ENCODE data around the gene HMCN2. TPM values are rescaled to one million over a fixed set of nuclear protein-coding genes. Genes with fewer than 3 reads are reported as not detected.

HMCN2 gene
- total RNA-seq, 1 donor from 2014 or later = 9.3 TPM

- Mint-ChIP-seq H3K4me3 (ENCODE audit: unreplicated experiment) (no peak overlapping the region), H3K36me3 (ENCODE audit: unreplicated experiment) (peaks cover 6% of the 10 kb centered on the region), H3K27me3 (ENCODE audit: unreplicated experiment) (peaks cover 6% of the 10 kb centered on the region), H3K27ac (ENCODE audit: unreplicated experiment) (no peak overlapping the region), H3K4me1 (ENCODE audit: low read depth, unreplicated experiment) (peaks cover 16% of the 10 kb centered on the region), H3K9me3 (ENCODE audit: unreplicated experiment) (peaks cover 5% of the 10 kb centered on the region)
- TF ChIP-seq, protein P1, sequence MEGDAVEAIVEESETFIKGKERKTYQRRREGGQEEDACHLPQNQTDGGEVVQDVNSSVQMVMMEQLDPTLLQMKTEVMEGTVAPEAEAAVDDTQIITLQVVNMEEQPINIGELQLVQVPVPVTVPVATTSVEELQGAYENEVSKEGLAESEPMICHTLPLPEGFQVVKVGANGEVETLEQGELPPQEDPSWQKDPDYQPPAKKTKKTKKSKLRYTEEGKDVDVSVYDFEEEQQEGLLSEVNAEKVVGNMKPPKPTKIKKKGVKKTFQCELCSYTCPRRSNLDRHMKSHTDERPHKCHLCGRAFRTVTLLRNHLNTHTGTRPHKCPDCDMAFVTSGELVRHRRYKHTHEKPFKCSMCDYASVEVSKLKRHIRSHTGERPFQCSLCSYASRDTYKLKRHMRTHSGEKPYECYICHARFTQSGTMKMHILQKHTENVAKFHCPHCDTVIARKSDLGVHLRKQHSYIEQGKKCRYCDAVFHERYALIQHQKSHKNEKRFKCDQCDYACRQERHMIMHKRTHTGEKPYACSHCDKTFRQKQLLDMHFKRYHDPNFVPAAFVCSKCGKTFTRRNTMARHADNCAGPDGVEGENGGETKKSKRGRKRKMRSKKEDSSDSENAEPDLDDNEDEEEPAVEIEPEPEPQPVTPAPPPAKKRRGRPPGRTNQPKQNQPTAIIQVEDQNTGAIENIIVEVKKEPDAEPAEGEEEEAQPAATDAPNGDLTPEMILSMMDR (IDR thresholded peaks at IDR 0.05; ENCODE audit: partially characterized antibody, unreplicated experiment) = no peak
- DNase-seq = no peak
Measured at GRCh38 chr9:130390986-130391385, 125.4 kb downstream of the HMCN2 start.

DNA sequence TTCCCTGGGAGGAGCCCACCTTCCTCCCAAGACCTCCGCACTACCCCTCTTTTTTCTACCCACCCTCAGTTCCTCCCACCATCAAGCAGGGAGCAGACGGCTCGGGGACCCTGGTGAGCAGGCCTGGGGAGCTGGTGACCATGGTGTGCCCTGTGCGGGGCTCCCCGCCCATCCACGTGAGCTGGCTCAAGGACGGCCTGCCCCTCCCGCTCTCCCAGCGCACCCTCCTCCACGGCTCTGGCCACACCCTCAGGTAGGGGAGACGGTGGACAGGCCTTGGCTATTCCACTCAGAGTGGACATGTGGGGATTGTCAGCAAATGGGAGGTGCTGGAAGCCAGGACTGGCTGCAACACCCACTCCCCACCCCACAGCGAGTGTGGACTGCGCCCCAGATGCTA is 126.3 kb downstream of the HMCN2 start:
- no peak overlapping the region for H3K4me3 Mint-ChIP-seq (ENCODE audit: unreplicated experiment)

GRCh38 chr9:130393681-130394071 is 128.1 kb downstream of the HMCN2 start:
- TF ChIP-seq, protein P1 (IDR thresholded peaks at IDR 0.05; ENCODE audit: partially characterized antibody, unreplicated experiment) = no peak
- Mint-ChIP-seq H3K9me3 (ENCODE audit: unreplicated experiment) (peaks cover 7% of the 10 kb centered on the region), H3K4me3 (ENCODE audit: unreplicated experiment) (no peak overlapping the region), H3K27me3 (ENCODE audit: unreplicated experiment) (peaks cover 3% of the 10 kb centered on the region), H3K4me1 (ENCODE audit: low read depth, unreplicated experiment) (peaks cover 6% of the 10 kb centered on the region), H3K36me3 (ENCODE audit: unreplicated experiment) (peaks cover 6% of the 10 kb centered on the region), H3K27ac (ENCODE audit: unreplicated experiment) (no peak overlapping the region)
- DNase-seq = no peak

More for the DNA sequence above, 126.3 kb downstream of the HMCN2 start:
- Mint-ChIP-seq H3K27me3 (ENCODE audit: unreplicated experiment) (peaks cover 6% of the 10 kb centered on the region), H3K4me1 (ENCODE audit: low read depth, unreplicated experiment) (peaks cover 16% of the 10 kb centered on the region), H3K36me3 (ENCODE audit: unreplicated experiment) (peaks cover 6% of the 10 kb centered on the region), H3K27ac (ENCODE audit: unreplicated experiment) (no peak overlapping the region), H3K9me3 (ENCODE audit: unreplicated experiment) (peaks cover 9% of the 10 kb centered on the region)
- TF ChIP-seq, protein P1 (IDR thresholded peaks at IDR 0.05; ENCODE audit: partially characterized antibody, unreplicated experiment) = no peak
- no peak for DNase-seq

DNA sequence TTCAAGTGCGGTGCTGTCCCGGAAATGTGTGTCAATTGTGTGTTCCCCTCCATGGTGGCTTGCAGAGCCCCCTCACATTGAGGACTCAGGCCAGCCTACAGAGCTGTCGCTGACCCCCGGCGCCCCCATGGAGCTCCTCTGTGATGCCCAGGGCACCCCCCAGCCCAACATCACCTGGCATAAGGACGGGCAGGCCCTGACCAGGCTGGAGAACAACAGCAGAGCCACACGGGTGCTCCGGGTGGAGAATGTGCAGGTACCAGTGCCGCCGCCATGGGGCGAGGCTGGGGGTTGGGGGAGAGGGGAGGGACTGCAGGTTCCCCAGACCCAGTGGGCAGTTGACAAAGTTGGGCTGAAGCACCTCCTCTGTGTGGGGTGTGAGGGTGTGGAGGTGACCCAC is 128.8 kb downstream of the HMCN2 start:
- H3K4me1 Mint-ChIP-seq (ENCODE audit: low read depth, unreplicated experiment) = peaks cover 6% of the 10 kb centered on the region
- no peak for DNase-seq
- H3K4me3 Mint-ChIP-seq (ENCODE audit: unreplicated experiment) = no peak overlapping the region
- H3K36me3 Mint-ChIP-seq (ENCODE audit: unreplicated experiment) = peaks cover 1% of the 10 kb centered on the region
- H3K27ac Mint-ChIP-seq (ENCODE audit: unreplicated experiment) = no peak overlapping the region
- H3K27me3 Mint-ChIP-seq (ENCODE audit: unreplicated experiment) = peaks cover 3% of the 10 kb centered on the region
- TF ChIP-seq, protein P1 (IDR thresholded peaks at IDR 0.05; ENCODE audit: partially characterized antibody, unreplicated experiment) = no peak
- peaks cover 4% of the 10 kb centered on the region for H3K9me3 Mint-ChIP-seq (ENCODE audit: unreplicated experiment)

DNA sequence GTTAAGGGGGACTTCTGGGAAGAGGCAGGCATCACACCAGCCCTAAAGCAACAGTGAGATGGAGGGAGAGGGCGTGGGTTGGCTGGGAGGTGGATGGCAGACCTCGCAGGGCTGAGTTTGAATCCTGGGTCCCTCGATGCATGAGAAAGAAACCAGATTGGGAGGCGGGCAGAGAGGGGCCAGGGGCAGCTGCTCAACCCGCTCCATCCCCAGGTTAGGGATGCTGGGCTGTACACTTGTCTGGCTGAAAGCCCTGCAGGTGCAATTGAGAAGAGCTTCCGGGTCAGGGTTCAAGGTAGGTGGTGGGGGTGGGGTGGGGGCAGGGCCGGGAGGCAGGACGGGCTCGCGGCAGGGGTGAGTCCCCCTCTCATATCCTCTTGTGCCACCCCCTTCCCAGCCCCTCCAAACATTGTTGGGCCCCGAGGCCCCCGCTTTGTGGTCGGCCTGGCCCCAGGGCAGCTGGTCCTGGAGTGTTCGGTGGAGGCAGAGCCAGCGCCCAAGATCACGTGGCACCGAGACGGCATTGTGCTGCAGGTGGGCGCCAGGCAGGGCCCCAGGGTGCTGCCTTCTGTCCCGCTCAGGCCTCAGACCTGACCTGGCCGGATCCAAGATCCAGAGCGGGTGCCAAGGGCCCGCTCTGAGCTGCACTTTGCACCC is 129.4 kb downstream of the HMCN2 start:
- TF ChIP-seq, protein P1 (IDR thresholded peaks at IDR 0.05; ENCODE audit: partially characterized antibody, unreplicated experiment) = no peak
- Mint-ChIP-seq H3K4me3 (ENCODE audit: unreplicated experiment) (no peak overlapping the region), H3K27me3 (ENCODE audit: unreplicated experiment) (peaks cover 3% of the 10 kb centered on the region), H3K9me3 (ENCODE audit: unreplicated experiment) (peaks cover 4% of the 10 kb centered on the region), H3K27ac (ENCODE audit: unreplicated experiment) (no peak overlapping the region), H3K4me1 (ENCODE audit: low read depth, unreplicated experiment) (peaks cover 4% of the 10 kb centered on the region), H3K36me3 (ENCODE audit: unreplicated experiment) (no peaks in the 10 kb centered on the region)
- DNase-seq = no peak

Measured in glutamatergic neuron (in vitro differentiated cells).